GM15510 (cell line): ENCODE data around the gene PPIF.

ENCODE experiments used
- POLR2A ChIP-seq: IDR thresholded peaks from 3 replicates; pipeline ENCODE4 v1.6.1; 2011; ENCODE audit warnings: borderline replicate concordance; ENCODE audit not compliant: insufficient read length; ENCODE audit errors: extremely low read depth

Gene PPIF

DNA sequence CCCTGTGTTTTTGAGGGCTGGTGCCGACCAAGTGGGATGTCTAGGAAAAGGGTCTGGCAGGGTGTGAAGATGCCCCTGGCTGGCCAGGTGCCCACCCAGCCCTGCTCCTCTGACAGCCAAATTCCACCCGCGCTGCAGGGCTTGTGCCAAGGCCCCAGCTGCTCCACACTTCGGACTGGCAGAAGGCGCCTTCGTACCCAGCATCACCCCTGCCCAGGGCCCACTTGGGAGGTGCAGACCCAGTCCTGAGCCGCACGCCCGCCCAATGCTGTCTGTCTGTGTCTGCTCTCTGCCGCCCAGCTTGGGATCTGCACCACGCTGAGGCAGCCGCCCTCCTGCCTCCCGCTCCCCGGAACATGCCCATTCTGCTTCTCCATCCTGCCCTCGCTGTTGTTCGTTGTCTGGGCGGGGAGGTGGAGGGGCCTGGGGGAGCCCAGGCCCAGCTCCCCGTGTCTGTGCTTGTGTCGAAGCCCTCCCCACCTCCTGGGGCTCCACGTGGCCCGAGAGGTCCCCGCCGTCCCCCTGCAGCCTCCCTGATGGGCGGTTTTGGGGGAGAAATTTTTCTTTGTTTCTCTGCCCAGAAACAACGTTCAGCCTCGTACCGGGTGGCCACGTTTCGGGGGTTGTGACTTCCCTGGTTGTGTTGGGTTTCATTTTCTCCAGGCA is 36.9 kb upstream of the PPIF start:
- no peak for TF ChIP-seq POLR2A

DNA sequence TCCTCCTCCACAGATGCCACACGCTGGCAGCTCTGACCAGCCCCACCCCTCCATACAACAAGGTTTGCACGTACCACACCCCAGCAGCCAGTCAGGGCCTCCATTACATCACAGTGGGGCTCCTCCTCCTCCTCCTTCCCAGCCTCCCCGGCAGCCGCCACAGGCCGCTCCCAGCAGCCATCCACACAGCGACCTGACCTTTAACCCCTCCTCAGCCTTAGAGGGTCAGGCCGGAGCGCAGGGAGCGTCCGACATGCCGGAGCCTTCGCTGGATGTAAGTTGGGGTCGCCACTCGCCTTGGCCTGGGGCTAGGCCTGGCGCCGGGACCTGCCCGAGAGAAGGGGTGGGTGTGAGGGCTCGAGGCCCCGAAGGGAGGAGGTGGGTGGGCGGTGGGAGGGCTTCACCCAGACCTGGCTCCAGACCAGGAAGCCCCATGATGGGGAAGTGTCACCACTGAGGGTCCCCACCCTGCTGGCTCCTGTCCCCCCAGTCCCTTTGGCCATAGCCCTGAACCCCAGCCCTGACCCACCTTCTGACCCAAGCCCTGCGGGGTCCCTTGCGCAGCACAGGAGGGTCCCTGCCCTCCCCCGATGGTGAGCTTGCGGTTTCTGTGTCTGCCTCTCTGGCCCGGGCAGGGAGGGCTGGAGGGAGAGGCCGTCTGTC is 36.2 kb upstream of the PPIF start:
- TF ChIP-seq POLR2A = no peak

DNA sequence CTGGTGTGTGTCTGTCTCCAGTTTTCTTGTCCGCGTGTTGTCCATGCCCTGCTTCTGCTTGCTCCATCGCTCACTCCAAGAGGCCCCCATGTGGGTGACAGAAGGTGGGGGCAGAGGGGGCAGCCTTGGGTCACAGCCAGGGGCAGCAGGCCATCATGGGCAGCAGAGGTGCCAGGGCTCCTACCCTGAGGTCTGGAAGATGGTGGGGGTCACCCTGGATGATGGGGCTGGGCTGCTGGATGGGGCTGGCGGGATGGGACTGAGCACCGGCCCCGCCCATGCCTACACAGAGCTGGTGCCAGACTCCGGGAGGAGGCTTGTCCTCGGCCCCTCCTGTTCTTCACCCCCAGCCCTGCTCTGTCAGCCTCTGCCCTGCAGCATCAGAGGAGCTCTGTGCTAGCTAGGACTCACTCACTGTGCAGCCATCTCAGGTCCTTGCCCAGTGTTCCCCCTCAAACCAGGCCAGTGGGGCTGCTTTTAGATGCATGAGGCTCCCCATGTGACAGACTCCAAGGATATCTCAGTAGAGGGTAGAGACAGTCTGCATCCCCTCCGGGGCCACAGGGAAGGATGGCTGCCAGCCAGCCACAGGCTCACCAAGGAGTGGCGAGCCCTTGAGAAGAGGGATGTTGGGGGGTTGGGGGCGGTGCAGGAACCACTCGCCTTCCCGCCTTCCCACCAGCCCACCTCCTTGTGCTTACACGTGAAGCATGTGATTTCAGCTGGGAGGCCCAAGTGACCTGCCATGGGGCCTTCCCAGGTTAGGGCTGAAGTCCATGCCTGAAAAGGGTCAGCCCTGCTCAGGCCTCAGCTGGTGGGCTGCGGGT is 35.5 kb upstream of the PPIF start:
- TF ChIP-seq POLR2A = no peak

DNA sequence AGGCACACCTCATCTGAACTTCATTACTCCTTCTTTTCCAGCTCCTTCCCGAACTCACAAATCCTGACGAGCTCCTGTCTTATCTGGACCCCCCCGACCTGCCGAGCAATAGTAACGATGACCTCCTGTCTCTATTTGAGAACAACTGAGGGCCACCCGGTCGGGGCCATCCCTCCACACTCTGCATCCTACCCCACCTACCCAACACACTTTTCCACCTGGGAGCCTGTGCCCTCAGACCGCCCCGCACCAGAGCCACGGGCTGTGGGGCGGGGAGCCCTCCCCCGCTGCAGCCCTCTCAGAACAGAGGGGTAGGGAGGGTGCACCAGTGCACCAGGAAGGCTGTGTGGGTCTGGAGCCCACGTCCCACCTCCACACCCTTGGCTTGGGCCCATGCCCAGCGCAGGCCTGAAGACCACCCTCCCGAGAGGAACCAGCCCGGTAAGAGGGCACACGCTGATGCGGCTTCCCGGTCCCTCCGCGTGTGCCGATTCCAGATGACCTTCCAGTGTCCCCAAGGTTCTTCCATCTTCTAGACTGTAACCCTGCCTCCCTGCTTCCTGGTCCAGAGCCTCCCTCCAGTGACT is 34.6 kb upstream of the PPIF start:
- TF ChIP-seq POLR2A = no peak

DNA sequence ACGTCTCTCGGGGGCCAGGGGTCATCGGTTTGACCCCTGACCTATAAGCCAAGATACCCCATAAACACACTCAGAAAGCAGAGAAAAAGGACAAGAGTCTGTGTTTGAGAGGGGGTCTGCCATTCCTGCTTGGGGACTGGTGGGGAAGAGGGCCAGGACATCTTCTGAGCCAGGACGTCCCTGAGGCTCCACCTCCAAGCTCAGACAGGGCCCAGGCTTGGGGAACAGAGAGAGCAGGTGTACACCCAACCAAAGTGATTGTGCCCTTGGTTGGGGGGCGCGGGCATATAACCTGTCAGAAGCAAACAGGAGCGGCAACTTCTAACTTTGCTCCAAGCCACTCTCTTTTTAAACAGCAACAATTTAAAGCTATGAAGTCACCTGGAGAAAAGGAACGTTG is 33.9 kb upstream of the PPIF start:
- TF ChIP-seq POLR2A = no peak

DNA sequence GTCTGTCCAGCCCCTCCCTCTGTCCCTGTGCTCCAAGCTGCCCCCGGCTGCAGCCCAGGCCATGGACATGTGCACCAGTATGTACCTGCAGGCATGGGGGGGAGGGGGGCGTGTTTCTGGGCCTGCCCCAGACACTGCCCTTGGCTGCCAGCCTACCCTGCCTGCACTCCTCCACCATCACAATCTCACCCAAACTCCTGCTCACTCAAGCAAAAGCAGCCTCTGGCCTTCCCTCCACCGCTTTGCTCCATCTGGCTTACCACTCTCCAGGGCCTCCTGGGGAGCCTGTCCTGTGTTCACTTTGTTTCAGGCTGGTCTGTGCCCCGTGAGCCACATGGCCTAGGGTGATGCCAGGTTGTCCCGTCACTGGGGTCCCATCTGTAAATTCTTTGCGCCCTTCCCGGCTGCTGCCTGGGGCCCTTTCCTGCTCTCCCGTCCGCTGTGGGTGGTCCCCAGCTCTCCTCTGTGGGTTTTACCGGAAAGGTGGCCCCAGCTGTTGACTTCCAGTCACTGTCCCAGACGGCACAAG is 33.3 kb upstream of the PPIF start:
- no peak for TF ChIP-seq POLR2A

DNA sequence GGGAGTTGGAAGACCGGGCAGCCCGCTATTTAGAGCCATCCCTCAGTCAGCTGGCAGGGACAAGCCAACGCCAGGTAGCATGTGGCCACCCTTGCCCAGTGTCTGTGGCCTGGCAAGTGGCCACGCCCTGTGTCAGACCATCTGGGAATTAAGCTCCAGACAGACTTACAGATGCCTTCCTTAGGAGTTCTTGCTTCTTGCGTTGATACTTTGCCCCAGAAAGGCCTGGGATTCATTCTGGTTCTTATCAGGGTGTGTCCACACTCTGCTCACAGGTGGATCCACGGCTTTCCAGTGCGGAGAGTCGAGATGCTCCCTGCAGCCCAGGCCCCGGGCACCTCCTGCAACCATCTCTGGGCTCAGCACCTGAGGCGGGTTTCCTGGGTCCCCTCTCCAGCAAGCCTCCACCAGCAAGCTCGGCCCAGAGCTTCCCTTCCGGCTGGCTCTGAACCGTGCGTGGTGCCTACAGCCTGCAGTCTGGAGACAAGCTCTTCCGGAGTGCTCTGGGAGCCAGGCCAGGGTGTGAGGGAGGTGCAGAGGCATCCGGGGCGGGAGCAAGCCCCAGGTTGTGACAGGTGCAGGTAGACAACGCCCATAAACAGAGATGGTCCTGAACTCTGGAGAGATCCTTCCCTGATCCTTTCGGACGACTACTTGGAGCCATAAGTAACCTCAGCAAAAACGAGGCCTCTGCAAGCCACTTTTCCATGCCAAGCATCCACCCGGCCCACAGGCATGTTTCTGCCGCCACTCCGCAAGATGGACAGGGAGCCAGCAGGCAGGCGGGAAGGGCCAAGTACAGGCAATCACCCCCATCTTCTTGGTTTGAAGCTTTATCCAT is 32.3 kb upstream of the PPIF start:
- TF ChIP-seq POLR2A = no peak

DNA sequence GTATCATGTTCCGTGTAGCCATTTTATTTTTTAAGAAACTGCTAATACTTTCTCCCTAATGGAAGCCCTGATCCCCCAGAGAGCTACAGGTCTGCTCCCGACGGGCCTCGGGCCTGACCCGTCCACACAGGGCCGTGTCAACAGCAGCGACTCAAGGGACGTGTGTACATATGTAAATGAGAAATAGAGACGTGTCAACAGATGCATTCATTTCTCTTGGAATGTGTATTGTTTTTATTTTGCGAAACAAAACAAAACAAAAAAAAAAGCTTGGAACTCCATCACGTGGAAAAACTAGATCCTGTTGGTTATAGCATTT is 31.7 kb upstream of the PPIF start:
- no peak for TF ChIP-seq POLR2A

DNA sequence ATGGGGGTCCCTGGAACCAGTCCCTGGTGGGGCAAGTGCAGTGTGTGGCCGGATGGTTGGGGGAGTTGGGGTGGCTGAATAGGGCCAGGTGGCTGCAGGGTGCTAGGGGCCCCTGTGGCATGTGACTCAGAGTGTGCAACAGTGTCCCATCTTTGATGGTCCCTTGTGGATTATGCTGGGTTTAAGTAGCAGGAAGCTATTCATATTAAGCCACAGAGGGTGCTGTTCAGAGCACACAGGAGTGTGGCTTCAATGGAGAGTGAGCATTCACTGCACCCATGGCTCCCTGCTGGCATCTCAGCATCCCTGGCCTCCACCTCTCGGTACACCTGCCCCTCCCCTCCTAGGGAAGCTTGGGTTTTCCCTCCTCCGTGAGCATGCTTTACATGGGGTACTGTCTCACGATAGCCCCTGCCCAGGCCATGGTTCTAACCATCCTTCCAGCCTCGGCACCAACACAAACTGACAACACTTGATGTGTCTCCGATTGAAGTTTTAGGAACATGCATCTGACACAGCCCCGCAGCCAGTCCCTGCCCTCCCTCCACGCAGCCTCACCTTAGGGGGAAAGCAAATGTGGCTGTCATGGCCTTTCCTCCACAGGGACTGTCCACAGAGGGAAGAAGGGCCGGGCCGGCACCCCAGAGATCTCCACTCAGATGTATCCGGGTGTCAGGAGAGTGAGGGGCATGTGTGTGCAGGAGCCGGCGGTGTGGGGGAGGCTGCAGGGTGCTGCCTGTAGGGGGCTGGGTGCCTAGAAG is 30.4 kb upstream of the PPIF start:
- peak; percentile 19 for TF ChIP-seq POLR2A

DNA sequence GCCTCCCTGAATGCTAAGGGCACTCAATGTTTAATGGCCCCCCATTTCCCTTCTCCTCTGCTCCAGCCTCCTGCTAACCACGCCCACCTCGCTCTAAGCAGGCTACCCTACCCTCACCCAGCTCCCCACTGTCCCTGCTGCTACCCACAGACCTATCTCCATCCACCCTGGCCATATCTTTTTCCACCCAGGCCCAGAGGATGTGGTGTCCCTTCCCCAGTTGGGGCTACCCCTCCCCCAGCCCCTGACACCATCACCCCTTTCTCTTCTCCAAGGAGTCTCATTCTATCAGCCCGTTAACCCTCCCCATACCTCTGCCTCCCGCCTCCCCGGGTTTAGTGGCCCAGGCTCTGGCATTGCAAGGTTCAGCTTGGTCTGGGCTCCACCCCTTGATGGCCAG is 28.9 kb upstream of the PPIF start:
- no peak for TF ChIP-seq POLR2A

DNA sequence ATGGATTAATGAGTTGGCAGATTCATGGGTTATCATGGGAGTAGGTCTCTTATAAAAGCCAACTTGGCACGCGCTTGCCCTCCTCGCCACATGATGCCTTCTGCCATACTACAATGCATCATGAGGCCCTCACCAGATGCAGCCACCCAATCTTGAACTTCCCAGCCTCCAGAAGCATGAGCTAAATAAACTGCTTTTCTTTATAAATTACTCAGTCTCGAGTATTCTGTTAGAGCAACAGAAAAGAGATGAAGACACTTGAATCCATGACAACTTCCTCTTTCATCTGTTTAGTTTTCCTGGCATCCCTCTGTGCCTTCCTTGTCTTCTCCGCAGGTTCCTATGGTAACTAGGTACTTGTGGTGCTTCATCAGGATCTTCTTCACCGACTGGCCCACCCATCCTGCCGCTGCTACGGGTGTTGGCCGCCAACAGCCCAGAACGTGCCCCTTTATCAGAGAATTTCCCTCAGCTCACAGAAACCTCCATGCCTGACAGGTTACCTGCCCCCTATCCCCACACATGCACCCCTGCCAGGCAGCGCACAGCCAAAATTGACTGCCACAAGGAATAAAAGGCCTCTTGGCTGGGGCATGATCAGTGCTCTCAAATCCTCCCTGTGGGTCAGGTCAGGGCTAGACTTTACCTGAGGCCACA is 28.0 kb upstream of the PPIF start:
- TF ChIP-seq POLR2A = no peak

DNA sequence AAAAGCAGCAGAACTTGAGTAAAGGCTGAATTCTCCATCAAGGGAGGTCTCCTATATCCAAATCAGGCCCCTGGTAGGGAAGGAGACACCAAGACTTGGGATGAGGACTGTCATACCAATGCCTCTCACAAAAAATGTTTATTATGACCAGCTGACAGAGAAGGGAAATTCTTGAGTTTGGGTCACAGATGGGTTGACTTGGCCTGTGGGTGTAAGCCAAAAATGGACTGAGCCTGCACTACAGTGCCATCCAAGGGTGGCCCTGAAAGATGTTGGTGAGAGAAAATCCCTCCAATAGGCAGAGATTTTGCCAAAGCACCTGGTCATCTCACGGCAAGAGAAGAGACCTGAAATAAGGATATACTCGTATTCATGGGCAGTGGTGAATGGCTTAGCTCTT is 27.0 kb upstream of the PPIF start:
- no peak for TF ChIP-seq POLR2A

DNA sequence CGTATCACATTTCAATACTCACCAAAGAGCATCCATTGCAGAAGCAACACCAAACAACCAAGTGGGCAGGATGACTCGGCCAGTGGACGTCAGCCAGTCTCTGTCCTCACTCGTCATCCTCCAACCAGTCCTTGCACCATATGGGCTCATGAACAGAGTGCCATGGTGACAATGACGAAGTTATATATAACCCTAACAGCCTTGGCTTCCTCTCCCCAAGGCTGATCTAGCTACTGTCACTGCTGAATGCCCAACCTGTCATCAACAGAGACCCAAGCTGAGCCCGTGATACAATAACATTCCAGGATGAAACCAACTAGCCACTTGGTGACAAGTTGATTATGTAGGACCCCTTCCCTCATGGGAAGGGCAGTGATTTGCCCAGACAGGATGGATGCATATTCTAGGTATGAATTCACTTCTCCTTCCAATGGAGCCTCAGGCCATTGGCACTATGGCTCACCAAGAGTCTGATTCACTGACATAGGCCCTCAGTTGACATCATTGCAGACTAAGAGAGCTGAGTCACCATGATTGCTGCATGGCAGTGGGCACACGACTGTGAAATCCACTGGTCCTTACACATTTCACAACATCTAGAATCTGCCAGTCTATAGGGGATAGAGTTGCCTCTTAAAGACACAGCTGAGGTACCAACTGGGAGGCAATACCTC is 26.3 kb upstream of the PPIF start:
- no peak for TF ChIP-seq POLR2A
